ENCODE results near the gene BRIP1.
"Not testable (repeated sequence)": the region's sequence is repeated elsewhere in the genome, so short reads cannot be mapped to it uniquely, and the experiment has no call there.

Gene BRIP1

GRCh38 chr17:61862105-61862574 lies 1.2 kb downstream of the BRIP1 start:
- DNase-seq: peak; percentile 23

DNA sequence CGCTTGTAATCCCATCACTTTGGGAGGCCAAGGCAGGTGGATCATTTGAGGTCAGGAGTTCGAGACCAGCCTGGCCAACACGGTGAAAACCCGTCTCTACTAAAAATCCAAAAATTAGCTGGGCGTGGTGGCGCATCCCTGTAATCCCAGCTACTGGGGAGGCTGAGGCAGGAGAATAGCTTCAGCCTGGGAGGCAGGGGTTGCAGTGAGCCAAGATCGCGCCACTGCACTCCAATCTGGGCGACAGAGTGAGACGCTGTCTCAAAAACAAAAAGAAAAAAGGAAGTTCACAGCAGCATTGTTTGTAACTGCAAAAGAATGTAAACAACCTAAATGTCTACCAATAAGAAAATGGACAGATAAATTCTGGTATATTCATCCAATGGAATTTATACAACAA lies 2.9 kb downstream of the BRIP1 start:
- DNase-seq: not testable (repeated sequence)

- no peak for DNase-seq
Measured at GRCh38 chr17:61856035-61856434, 7.3 kb downstream of the BRIP1 start.

DNA sequence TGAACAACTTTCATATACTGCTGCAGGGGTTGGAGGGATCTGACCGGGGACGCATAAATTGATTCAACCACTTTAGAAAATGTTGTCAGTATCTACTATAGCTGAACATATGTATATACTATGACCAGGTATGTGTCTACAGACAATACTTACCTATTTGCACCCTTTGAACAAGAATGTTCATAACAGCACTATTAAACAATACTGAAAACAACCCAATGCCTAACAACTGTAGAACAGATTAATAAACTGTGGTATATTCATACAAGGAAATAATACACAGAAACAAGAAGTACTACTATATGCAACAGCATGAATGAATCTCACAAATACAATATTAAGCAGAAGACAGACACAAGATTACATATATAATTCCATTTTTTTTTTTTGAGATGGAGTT lies 10.5 kb downstream of the BRIP1 start:
- DNase-seq: no peak

- no peak for DNase-seq
Measured at GRCh38 chr17:61849674-61850073, 13.7 kb downstream of the BRIP1 start.

GRCh38 chr17:61848896-61849295 lies 14.4 kb downstream of the BRIP1 start:
- no peak for DNase-seq

DNA sequence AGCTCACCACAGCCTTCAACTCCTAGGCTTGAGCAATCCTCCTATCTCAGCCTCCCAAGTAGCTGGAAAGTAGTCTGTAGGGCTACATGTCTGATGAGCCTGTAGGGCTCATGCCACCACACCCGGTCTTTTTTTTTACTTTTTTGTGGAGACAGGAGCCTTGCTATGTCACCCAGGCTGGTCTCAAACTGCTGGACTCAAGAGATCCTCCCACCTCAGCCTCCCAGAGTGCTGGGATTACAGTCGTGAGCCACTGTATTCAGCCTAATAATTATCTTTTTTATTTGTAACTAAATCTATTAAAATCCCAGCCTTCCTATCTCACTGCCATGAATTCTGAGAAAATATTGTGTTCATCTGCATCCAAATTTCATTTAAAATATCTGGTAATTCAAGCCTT lies 15.1 kb downstream of the BRIP1 start:
- no peak for DNase-seq

DNA sequence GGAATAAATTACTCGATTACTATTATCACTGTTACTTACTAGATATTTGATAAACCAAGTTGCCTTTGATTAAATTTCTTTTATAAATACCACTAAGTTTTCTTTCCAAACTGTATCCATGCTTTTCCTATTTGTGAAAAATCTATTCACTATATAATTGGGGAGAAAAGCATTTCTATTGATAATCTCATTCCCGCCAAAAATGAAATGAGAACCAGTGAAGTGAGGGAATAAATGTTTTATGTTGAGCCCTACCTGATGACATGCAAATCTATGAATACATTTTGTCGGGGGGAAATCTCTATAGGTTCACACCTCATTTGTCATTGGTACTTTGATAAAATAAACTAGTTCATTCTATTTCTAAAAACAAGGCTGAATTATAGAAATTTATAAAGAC lies 15.7 kb downstream of the BRIP1 start:
- no peak for DNase-seq

DNA sequence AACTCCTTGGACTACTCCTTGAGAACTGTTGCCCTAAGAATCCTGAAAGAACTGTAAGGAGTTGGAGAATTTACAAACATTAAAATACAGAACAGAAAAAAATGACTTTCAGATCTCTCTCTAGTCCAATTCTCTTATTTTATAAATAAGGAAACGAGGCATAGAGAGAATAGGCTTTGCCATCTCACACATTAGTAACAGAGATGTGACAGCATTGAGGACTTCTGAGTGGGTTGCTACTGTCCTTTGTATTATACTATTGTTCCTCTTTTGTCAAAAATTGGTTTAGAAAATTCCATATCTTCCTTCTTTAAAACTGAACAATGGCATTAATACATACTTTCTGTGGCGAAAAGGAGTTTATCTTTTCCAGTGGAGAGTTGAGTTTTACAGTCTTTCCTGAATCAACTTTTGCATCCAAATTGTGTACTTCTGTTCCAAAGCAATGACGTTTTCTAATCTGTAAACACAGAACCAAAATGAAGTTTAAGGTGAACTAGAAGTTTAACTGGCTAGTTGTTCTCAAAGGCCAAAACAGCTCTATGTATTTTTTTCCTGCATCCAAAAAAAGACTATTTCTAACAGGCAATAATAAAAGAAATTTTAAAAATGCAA lies 16.5 kb downstream of the BRIP1 start:
- no peak for DNase-seq

DNA sequence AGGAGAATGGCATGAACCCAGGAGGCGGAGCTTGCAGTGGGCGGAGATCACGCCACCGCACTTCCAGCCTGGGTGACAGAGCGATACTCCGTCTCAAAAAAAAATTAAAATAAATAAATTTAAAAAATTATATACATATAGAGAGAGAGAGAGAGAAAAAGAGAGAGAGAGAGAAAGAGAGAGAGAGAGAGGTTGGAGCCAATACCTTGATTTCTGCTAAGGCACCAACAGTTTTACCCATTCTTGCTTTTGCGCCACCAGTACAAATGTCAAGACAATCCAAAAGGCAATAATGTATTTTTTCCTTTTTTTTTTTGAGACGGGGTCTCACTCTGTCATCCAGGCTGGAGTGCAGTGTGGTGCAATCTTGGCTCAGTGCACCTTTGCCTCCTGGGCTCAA lies 17.2 kb downstream of the BRIP1 start:
- no peak for DNase-seq

GRCh38 chr17:61843435-61843834 lies 19.9 kb downstream of the BRIP1 start:
- DNase-seq: no peak

GRCh38 chr17:61842899-61843298 lies 20.4 kb downstream of the BRIP1 start:
- DNase-seq: no peak

DNA sequence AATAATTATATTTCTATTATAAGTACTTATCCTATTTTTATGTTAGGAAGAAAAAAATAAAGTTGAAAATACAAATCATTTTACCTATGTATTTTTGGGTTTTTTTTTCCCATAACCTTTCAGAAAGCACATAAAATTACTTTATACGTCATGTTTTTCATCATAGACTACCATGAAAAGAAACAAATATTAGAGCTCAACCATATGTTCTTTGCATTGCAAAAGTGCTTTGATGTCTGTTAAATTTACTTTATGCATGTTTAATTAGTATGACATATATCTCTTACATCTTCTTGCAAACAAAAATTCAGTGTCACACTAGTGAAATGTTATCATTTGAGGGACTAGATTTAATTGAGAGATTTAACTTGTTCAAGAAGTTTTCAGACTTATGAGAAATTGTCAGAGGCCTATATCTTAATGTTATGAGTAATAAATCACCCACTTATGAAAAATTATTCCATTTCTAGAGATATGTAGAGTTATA lies 24.0 kb downstream of the BRIP1 start:
- no peak for DNase-seq

- peak; percentile 89 for DNase-seq
Measured at GRCh38 chr17:61837175-61838051, 25.9 kb downstream of the BRIP1 start.

GRCh38 chr17:61836266-61837174 lies 26.8 kb downstream of the BRIP1 start:
- no peak for DNase-seq

DNA sequence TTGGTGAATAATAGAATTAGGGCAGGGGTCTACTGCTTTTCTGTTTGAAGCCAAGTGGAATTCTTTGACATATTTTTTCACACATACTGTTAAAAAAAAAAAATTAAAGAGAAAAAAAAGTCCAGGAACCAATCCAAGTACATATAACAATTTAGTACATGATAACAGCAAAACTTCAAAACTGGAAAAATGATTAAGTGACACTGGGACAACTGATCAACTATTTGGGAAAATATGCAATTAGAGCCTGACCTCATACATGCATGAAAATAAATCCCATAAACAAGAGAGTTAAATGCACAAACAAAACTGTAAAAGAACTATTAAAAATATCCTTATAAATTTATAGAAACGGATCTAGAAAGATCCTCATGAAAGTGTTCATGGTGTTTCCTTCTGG lies 27.7 kb downstream of the BRIP1 start:
- no peak for DNase-seq

- DNase-seq: peak; percentile 7
Measured at GRCh38 chr17:61834610-61835009, 28.7 kb downstream of the BRIP1 start.

GRCh38 chr17:61833536-61834193 lies 29.7 kb downstream of the BRIP1 start:
- peak; percentile 8 for DNase-seq

- no peak for DNase-seq
Measured at GRCh38 chr17:61832463-61832862, 30.9 kb downstream of the BRIP1 start.

GRCh38 chr17:61831099-61831498 lies 32.2 kb downstream of the BRIP1 start:
- DNase-seq: no peak

GRCh38 chr17:61828694-61829093 lies 34.6 kb downstream of the BRIP1 start:
- DNase-seq: no peak

- no peak for DNase-seq
Measured at GRCh38 chr17:61827649-61828395, 35.5 kb downstream of the BRIP1 start.
